NCI-H2029 treated with DMSO at 0.1 percent for 48 hours (cell line): ENCODE data around the gene NAV2.
A peak's percentile ranks its signal among the peaks of the same experiment; 100 is the strongest.

Source experiments
- DNase-seq: peaks from one replicate; lab custom pipeline; 2025; lab: John Stamatoyannopoulos, UW

The NAV2 gene

GRCh38 chr11:19746086-19746485 lies 33.4 kb downstream of the NAV2 start:
- no peak for DNase-seq

GRCh38 chr11:19747634-19748033 lies 35.0 kb downstream of the NAV2 start:
- no peak for DNase-seq

- DNase-seq: no peak
These were observed 38.4 kb downstream of the NAV2 start for GRCh38 chr11:19751055-19751454.

DNA sequence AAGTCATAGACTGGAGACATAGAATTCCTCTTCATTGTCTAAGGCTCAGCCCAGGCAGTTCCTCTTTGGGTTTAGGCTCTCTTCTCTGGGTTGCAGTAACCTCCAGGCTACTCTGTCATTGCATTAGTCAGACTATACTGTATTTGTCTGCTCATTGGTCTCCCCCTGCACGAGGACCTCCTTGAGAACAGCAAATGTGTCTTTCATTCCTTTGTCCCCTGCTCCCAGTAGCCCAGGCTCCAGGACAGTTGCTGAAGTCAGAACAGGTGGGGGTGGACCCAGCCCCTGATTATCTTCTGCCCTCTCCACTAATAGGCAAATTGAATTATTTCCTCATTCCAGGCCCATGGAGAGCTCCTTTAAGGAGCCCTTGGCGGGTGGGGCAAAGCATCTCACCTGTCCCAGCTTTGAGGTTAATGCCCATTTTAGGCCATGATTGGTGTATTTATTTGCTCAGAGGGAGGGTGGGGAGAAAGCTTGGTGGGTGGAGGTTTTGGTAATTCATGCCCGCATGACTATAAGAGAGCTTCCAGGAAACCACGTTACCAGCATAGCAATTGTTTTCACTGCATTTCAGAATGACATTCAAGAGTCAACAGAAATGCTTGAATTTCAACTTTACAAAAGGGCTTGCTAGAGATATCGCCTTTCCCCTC lies 40.9 kb downstream of the NAV2 start:
- DNase-seq: peak; percentile 92

DNA sequence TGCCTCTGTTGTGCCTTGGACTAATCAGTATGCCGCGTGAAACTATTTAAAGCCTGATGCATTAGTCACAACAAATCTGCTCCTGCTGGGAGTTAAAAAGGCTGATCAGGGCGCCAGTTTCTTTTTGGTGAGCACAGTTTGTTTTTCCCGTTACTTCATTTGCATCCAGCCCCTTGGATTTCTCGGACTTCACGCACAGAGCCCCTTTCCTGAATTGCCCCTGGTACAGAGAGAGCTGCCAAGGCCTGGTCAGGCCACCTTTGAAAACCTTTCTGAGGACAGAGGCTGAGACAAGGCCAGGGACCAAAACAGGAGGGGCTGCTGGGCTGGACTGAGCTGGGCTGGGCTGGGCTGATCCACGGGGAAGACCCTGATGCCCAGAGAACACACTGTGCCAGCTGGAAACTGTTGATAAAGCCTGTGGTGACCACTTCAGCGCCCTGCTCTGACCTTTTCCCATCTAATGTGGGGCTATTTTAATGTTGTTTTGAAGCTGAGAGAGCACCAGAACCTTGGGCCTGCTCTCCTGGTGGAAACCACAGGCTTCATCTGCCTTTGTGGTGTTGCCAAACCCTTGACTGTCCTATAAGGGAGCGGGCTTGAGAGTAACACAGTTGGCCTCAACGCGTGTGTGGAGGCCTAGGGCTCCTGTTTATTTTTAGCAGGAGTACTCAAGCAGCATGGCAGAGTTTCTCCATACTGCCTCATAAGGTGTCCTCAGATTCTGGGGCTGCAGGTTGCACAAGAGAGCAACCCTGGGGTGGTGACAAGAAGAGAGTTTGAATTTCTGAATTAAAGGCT lies 44.2 kb downstream of the NAV2 start:
- no peak for DNase-seq

- DNase-seq: no peak
These were observed 46.8 kb downstream of the NAV2 start for GRCh38 chr11:19759389-19759788.

- no peak for DNase-seq
These were observed 49.6 kb downstream of the NAV2 start for GRCh38 chr11:19762266-19762665.

DNA sequence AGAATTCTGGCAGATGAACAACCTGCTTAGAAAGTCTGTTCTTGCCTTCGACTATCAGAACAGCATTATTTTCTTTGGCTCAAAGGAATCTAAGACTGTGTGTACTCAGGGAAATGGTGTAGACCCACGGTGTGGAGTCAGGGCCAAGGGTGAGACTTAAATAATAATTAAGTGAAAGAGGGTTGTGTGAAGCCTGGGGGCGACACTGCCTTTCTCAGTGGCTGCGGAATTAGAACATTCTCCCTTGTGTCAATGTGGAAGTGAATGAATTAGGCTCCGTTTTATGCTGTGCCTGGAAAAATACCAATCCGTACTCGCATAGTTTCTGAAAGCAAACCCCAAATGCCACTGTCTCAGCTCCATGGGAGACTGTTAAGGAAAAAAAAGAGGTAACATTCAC lies 50.7 kb downstream of the NAV2 start:
- DNase-seq: no peak

GRCh38 chr11:19766206-19766605 lies 53.6 kb downstream of the NAV2 start:
- DNase-seq: no peak

DNA sequence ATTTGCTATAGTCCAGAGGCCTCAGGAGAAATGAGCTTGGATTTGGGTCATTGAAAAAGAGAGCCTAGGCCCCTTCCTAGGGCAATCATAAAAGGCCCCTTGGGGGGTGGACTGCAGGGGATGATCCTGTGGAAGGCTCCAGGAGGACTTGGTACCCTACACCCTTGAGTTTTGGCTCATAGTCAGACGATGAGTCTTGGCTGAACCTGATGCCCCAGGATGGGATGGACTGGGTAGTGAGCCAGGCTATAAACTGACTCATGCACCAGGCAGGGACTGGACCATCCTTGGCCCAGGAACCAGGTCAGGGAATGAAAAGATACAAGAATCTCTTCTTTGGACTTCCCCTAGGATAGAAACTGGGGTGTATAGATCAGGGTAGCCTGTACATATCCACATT lies 54.2 kb downstream of the NAV2 start:
- DNase-seq: no peak

DNA sequence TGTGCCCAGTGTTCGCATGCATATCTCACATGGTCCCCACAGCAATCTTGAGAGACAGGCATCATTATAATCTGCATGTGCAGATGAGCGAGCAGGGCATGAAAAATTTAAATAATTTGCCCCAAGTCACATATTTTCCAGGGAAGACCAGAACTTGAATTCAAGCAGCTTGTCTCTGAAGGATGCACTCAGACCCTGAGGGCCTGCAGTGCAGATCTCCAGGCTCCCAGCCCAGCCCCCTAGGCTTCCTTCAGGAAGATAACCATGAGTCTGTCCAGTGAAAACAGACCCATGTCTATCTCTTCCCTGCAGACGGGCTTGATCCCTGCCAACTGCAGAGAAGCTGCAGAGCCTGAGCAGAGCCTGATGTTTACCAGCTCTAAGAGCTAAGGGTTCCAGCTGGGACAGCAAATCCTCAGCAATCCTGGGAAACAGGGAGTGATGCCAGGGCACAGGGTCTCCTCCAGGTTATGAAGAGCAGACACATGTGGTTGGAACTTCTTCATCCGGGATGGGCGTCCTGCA lies 55.1 kb downstream of the NAV2 start:
- no peak for DNase-seq

DNA sequence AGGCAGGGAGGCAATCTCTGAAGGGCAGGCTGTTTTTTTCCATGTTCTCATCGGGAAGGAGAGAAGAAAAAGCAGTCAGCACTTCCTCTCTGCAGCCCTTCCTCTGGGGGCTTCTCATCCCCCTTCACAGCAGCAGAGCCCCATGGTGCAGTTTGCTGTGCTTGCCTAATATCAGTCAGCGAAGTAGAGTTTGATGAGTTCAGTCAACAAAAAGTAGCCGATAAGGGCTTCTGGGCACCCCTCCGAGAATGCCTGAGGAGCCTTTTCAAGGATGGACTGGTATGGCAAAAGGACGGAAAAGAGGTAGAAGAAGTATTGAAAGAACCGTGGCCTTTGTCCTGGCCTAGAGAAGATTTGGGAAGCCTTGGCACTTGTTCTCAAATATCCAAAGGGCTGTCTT lies 55.6 kb downstream of the NAV2 start:
- DNase-seq: no peak

- DNase-seq: peak; percentile 46
These were observed 56.2 kb downstream of the NAV2 start for GRCh38 chr11:19768815-19769214.

GRCh38 chr11:19769820-19770219 lies 57.2 kb downstream of the NAV2 start:
- no peak for DNase-seq

DNA sequence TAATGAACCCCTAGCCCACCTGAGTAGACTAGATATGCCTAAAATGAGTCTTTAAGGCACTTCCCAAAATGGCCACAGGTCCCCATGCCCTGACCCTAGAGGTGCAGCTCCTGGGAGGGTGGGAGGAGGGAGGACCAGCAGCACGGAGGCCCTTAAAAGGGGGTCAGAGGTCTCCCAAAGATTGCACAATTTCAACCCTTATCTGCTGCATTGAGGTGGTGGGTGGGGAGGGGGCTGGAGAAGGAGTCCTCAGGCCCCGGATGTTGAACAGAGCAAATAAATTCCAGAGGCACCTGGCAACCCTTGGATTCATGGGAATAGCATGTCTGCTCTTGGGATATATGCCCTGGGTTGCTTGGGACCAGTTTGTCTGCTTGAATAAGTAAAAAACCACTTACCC lies 57.6 kb downstream of the NAV2 start:
- DNase-seq: no peak

DNA sequence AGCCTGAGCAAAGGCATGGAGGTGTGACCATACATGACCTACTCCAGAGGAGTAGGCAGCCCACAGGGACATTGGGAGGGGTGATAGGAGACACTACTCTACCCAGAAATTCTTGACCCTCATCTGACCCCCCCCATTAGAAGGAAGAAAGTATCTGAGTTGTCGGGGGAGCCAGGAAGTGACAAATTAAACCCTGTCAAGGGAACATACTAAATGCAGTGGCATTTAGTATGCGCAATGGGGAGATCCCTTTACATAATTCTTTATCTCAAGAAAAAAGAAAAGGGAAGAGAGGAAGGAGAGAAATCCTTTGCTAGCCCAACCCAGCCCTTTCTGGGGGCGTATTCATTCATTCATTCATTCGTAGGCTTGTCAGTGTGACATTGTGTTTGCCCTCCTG lies 58.8 kb downstream of the NAV2 start:
- DNase-seq: no peak

- DNase-seq: no peak
These were observed 59.8 kb downstream of the NAV2 start for GRCh38 chr11:19772480-19772879.

GRCh38 chr11:19774329-19774728 lies 61.7 kb downstream of the NAV2 start:
- no peak for DNase-seq

DNA sequence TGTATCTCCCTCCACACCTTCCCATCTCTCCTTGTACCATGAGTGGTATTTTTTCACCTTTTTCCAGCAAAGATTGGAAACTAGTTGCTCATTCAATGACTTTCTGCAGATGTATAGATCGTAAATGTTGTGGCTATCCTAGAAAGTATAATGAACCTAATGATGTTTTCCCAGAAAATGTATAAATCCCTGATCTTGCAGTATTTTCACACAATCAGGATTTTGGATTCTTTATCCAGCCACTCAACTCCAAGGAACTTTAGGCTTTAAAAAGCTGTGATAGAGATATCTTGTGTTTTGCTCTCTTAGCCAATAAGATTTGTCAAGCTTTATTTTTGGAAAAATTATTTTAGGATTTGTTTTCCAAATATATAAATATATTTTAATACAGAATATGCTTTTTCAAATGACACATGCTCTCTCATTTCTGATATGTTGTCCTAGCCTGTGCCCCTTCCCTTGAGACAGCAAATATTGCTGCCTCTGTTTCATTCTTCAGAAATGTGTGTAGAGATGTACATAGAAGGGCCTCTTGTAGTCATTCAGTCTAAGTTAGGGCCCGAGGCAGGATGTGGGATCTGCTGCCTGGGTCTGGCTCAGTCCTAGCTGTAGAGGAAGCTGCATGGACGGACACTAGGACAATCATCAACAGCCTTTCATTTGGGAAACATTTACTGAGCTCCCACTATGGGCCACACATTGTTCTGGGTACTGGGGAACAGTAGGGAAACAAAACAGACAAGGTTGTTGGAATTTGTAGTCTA lies 62.4 kb downstream of the NAV2 start:
- no peak for DNase-seq

GRCh38 chr11:19775622-19776021 lies 63.0 kb downstream of the NAV2 start:
- DNase-seq: no peak

GRCh38 chr11:19777039-19777376 lies 64.4 kb downstream of the NAV2 start:
- DNase-seq: no peak

- no peak for DNase-seq
These were observed 64.9 kb downstream of the NAV2 start for GRCh38 chr11:19777377-19778102.
